Embryonic facial prominence (tissue), 1 donor: ENCODE measurements around the gene RUVBL1.

ENCODE experiments used
- DNase-seq: peaks from one replicate; pipeline ENCODE4 v3.0.0-alpha.2; 2016; ENCODE audit errors: extremely low spot score

Gene RUVBL1

GRCh38 chr3:128068156-128068620 is 55.4 kb downstream of the RUVBL1 start:
- DNase-seq, result peak; percentile 18

- no peak for DNase-seq
These were observed 56.1 kb downstream of the RUVBL1 start for GRCh38 chr3:128067489-128067888.

GRCh38 chr3:128066676-128067075 is 56.9 kb downstream of the RUVBL1 start:
- DNase-seq, result no peak

- no peak for DNase-seq
These were observed 57.5 kb downstream of the RUVBL1 start for GRCh38 chr3:128066114-128066513.

- no peak for DNase-seq
These were observed 58.6 kb downstream of the RUVBL1 start for GRCh38 chr3:128064962-128065361.

- no peak for DNase-seq
These were observed 59.7 kb downstream of the RUVBL1 start for GRCh38 chr3:128063865-128064264.

- no peak for DNase-seq
These were observed 61.4 kb downstream of the RUVBL1 start for GRCh38 chr3:128062033-128062745.

GRCh38 chr3:128060473-128061381 is 62.9 kb downstream of the RUVBL1 start:
- no peak for DNase-seq

GRCh38 chr3:128056258-128056657 is 67.4 kb downstream of the RUVBL1 start:
- no peak for DNase-seq

GRCh38 chr3:128054367-128054766 is 69.2 kb downstream of the RUVBL1 start:
- no peak for DNase-seq

- DNase-seq, result no peak
These were observed 70.0 kb downstream of the RUVBL1 start for GRCh38 chr3:128053614-128054013.

- DNase-seq, result no peak
These were observed 70.8 kb downstream of the RUVBL1 start for GRCh38 chr3:128052595-128053351.

- peak; percentile 89 for DNase-seq
These were observed 71.6 kb downstream of the RUVBL1 start, which contains the start of gene SEC61A1 for GRCh38 chr3:128051837-128052594. TSS of gene SEC61A1 (plus strand) at chr3:128052437. CDS start at chr3:128052553, 116 bp downstream.

- DNase-seq, result peak; percentile 31
These were observed 72.2 kb downstream of the RUVBL1 start for GRCh38 chr3:128051459-128051836.

GRCh38 chr3:128050597-128050996 is 73.0 kb downstream of the RUVBL1 start:
- no peak for DNase-seq

- DNase-seq, result no peak
These were observed 82.3 kb downstream of the RUVBL1 start for GRCh38 chr3:128041344-128041743.

GRCh38 chr3:128040660-128041059 is 83.0 kb downstream of the RUVBL1 start:
- DNase-seq, result no peak

GRCh38 chr3:128040041-128040440 is 83.6 kb downstream of the RUVBL1 start:
- DNase-seq, result no peak

GRCh38 chr3:128036119-128036518 is 87.5 kb downstream of the RUVBL1 start:
- DNase-seq, result no peak

GRCh38 chr3:128033102-128033501 is 90.5 kb downstream of the RUVBL1 start:
- DNase-seq, result no peak
